Gastrocnemius medialis (tissue), 4 donors: ENCODE measurements around the gene SEPHS1.

Experiments used
- POLR2A ChIP-seq, 2 donors: fragments of 450-650 bp; IDR thresholded peaks; one replicate each; pipeline ENCODE4 v1.6.1; 2017; ENCODE audit warnings: antibody characterized with exemption in 2 of 2, mild to moderate bottlenecking in 2 of 2, moderate library complexity in 2 of 2
- TF ChIP-seq, protein P1 (sequence below), 5 experiments: fragments of 450-650 bp in 3 of 5; fragments of 200-600 bp in 2 of 5; sonication (generic) in 2 of 5; IDR thresholded peaks in 4 of 5; conservative IDR thresholded peaks in 1 of 5; 1 replicate in 4 of 5; 2 replicates in 1 of 5; pipeline ENCODE4 v1.5.1; 2016 to 2019; ENCODE audit warnings: antibody characterized with exemption in 5 of 5, mild to moderate bottlenecking in 3 of 5, moderate library complexity in 3 of 5

DNA sequence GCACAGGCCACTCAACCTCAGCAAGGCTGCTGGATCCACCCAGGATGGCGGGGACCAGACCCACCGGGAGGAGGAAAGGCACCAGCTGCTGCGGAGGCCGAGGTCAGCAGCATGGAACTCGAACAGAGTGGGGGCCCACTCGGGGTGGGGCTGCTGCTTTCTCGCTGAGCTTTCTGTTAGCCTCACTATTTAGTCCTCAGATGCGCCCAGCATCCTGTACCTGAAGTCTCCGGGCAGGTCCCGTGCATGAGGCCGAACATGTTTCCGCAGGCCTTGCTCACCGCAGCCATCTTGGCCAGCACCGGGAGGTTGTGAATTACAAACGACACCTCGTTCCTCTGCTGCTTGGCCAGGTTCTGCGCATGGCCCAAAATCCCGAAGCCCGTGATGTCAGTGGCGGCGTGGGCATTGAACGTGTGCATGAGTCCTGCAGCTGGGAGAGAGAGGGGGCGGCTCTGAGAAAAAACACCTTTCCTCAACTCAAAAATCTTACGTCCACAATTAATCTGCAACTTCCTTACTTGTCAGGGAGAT lies 25.4 kb downstream of the SEPHS1 start:
- TF ChIP-seq, protein P1, sequence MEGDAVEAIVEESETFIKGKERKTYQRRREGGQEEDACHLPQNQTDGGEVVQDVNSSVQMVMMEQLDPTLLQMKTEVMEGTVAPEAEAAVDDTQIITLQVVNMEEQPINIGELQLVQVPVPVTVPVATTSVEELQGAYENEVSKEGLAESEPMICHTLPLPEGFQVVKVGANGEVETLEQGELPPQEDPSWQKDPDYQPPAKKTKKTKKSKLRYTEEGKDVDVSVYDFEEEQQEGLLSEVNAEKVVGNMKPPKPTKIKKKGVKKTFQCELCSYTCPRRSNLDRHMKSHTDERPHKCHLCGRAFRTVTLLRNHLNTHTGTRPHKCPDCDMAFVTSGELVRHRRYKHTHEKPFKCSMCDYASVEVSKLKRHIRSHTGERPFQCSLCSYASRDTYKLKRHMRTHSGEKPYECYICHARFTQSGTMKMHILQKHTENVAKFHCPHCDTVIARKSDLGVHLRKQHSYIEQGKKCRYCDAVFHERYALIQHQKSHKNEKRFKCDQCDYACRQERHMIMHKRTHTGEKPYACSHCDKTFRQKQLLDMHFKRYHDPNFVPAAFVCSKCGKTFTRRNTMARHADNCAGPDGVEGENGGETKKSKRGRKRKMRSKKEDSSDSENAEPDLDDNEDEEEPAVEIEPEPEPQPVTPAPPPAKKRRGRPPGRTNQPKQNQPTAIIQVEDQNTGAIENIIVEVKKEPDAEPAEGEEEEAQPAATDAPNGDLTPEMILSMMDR (IDR thresholded peaks at IDR 0.05 in 4 of 5, conservative IDR thresholded peaks at IDR 0.05 in 1 of 5), result no peak
- TF ChIP-seq POLR2A (IDR thresholded peaks at IDR 0.05), result no peak
